Suppressor macrophage treated with lipopolysaccharide for 1 hour (primary cell): ENCODE data around the gene TRMT13.
"Not testable (repeated sequence)": the region's sequence is repeated elsewhere in the genome, so short reads cannot be mapped to it uniquely, and the experiment has no call there.

ENCODE experiments used
- DNase-seq, 3 donors: peaks; one replicate each; pipeline ENCODE4 v3.0.0-alpha.2; 2020 to 2022

The TRMT13 gene

DNA sequence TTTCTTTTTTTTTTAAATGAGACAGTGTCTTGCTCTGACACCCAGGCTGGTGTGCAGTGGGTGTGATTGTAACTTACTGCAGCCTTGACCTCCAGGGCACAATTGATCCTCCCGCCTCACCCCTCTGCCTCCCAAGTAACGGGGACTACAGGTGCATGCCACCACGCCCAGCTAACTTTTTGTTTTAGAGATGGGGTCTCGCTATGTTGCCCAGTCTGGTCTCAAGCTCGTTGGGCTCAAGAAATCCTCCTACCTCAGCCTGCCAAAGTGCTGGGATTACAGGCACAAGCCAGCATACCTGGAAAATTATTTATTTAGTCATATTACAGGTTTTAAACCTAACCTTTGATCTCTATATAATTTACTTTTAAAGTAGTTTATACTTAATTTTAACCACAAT lies 31.7 kb downstream of the TRMT13 start:
- DNase-seq = no peak

DNA sequence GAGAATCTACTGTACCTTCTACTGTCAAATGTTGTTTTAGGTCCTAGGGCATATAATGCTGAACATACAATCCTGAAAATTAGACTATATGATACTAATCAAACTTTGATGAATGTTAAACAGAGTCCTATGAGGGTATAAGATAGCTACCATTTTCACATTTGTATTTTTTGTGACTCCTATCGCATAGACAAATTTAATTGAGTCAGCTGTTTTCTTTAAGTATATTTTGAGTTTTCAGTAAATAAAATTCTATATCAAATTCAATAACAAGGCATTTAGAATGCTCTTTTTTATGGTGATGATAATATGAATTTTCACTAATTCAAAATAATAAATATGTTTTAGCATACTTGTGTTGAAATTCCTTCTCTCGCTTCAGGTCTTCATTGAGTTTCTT lies 35.1 kb downstream of the TRMT13 start:
- no peak for DNase-seq

- DNase-seq = peak in 1 of 3 donors; percentile 4
Observed at GRCh38 chr1:100177295-100178041, 44.5 kb downstream of the TRMT13 start.

DNA sequence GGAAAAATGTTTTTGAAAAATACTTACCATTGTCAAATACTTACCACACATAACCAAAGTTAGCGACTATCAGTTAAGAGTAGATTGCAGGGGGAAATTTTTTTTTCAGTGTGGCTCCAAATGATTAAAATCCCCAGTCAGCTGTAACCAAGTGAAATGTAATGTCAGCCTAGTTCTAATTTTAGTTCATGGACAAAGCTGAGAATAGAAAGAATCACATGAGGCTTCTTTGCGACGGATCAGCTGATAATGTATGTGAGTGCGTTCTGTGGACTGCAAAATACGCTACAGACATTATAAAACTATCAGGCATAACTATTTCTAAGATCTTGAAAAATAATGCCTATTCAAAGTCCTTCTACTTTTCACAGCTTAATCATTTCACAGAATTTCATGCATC lies 45.1 kb downstream of the TRMT13 start, which contains the start of gene LRRC39:
TSS of gene LRRC39 (minus strand) at position 166 of the 400 bp plus-strand sequence. CDS start 9,740 bp downstream, outside the sequence.
- no peak for DNase-seq

DNA sequence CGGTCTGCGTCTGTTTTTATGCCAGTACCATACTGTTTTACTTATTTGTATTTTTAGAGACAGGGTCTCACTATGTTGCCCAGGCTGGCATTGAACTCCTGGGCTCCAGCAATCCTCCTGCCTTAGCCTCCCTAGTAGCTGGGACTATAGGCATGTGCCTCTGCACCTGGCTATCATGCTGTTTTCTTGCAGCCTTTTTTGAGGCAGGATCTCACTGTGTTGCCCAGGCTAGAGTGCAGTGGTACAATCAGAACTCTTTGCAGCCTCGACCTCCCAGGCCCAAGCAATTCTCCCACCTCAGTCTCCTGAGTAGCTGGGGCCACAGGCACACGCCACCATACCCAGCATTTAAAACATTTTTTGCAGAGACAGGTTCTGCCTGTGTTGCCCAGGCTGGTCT lies 50.4 kb downstream of the TRMT13 start:
- DNase-seq = no peak

- peak in 2 of 3 donors; percentile 2 to 3 for DNase-seq
Observed at GRCh38 chr1:100184536-100184935, 51.6 kb downstream of the TRMT13 start.

DNA sequence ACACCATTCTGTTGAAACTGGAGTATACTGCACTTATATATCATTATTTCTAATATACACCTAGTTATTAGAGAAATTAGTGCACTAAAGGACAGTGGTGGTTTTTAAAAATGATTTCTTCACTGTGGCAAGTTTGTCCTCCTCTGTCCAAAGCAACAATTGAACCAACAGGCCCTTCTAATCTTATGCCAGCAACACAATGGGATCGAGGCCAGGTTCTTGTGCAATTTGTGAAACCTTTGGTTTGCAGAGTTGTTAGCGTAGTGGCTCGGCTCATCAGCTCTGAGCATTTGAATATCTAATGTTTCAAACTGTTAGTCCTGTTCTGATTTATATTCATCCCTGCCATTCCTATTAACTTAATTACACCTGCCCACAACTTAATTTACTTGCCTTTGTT lies 54.9 kb downstream of the TRMT13 start:
- DNase-seq = no peak

GRCh38 chr1:100188617-100189016 lies 55.7 kb downstream of the TRMT13 start:
- DNase-seq = no peak

GRCh38 chr1:100198596-100198995 lies 65.6 kb downstream of the TRMT13 start:
- DNase-seq = no peak

DNA sequence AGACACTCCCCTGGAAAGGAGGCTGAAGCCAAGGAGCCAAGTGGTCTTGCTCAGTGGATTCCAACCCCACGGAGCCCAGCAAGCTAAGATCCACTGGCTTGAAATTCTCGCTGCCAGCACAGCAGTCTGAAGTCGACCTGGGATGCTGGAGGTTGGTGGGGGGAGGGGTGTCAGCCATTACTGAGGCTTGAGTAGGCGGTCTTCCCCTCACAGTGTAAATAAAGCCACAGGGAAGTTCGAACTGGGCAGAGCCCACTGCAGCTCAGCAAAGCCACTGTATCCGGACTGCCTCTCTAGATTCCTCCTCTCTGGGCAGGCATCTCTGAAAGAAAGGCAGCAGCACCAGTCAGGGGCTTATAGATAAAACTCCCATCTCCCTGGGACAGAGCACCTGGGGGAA lies 67.1 kb downstream of the TRMT13 start:
- not testable (repeated sequence) for DNase-seq
